Tibial nerve (tissue), 4 donors: Measurements from ENCODE around the gene TMEM123. TPM values are rescaled to one million over a fixed set of nuclear protein-coding genes. Genes with fewer than 3 reads are reported as not detected.

Experiments
- DNase-seq, 2 donors: peaks; one replicate each; pipeline ENCODE4 v3.0.0-alpha.2; 2019; ENCODE audit warnings: low spot score in 2 of 2
- H3K27ac ChIP-seq, 4 donors: fragments of 200-600 bp; sonication (generic) in 3 of 4; one replicate each; pipeline ENCODE4 v1.5.1; 2017 to 2019; ENCODE audit warnings: mild to moderate bottlenecking in 1 of 4
- H3K27me3 ChIP-seq, 2 donors: fragments of 200-600 bp; sonication (generic) in 1 of 2; one replicate each; pipeline versions ENCODE4 v1.5.1 to v1.6.0; 2017 to 2019
- H3K36me3 ChIP-seq, 3 donors: fragments of 200-600 bp; sonication (generic); one replicate each; pipeline ENCODE4 v1.5.1; 2018 to 2019
- H3K4me1 ChIP-seq, 4 donors: fragments of 200-600 bp; sonication (generic) in 3 of 4; one replicate each; pipeline ENCODE4 v1.5.1; 2017 to 2019
- H3K4me3 ChIP-seq, 4 donors: fragments of 200-600 bp; sonication (generic) in 3 of 4; one replicate each; pipeline ENCODE4 v1.5.1; 2017 to 2019; ENCODE audit warnings: mild to moderate bottlenecking in 1 of 4, moderate library complexity in 1 of 4
- H3K9me3 ChIP-seq, 4 donors: fragments of 200-600 bp; sonication (generic) in 3 of 4; one replicate each; pipeline ENCODE4 v1.5.1; 2017 to 2019
- EP300 ChIP-seq, 2 donors: sonication (generic); formaldehyde crosslinking; IDR thresholded peaks; one replicate each; pipeline ENCODE4 v1.6.1; 2017; ENCODE audit warnings: antibody characterized with exemption in 2 of 2, mild to moderate bottlenecking in 1 of 2
- POLR2A ChIP-seq, 2 donors: fragments of 450-650 bp; IDR thresholded peaks; one replicate each; pipeline ENCODE4 v1.6.1; 2017; ENCODE audit warnings: antibody characterized with exemption in 2 of 2, mild to moderate bottlenecking in 2 of 2, moderate library complexity in 2 of 2
- whole genome bisulfite sequencing, 2 donors: methylation state at CpG; one replicate each; pipeline ENCODE4 v1.1.5; 2018; 5-methylcytosine and 5-hydroxymethylcytosine counted together
- total RNA-seq, 4 donors: library from RNA; depleted of rRNA; stranded (reverse); fragments of >200 nt; gene quantifications; one replicate each; pipeline ENCODE4 v1.1.0, GENCODE V29; 2016
- TF ChIP-seq, protein P1 (sequence below), 5 experiments: fragments of 200-600 bp in 3 of 5; fragments of 450-650 bp in 2 of 5; sonication (generic) in 3 of 5; IDR thresholded peaks; one replicate each; pipeline ENCODE4 v1.5.1; 2016 to 2019; ENCODE audit warnings: antibody characterized with exemption in 5 of 5, mild to moderate bottlenecking in 3 of 5, moderate library complexity in 2 of 5

The TMEM123 gene
- total RNA-seq, 4 donors from 2014 or later, result 145 to 196 (median 181) TPM

DNA sequence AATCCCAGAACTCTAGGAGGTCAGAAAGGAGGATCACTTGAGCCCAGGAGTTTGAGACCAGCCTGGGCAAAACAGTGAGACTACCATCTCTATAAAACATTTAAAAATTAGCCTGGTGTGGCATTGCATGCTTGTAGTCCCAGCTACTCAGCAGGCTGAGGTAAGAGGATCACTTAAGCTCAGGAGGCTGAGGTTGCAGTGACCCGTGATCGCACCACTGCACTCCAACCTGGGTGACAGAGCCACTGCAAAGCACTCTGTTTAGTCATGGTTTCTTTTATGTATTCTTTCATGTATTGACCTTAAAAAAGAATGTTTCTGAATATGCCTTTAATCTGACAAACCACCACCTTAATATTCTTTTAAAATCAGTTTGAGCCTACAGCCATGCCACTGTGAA, 53.4 kb downstream of the TMEM123 start:
- no peaks in the 10 kb centered on the region for H3K9me3 ChIP-seq
- TF ChIP-seq POLR2A (IDR thresholded peaks at IDR 0.05) (no peak), EP300 (IDR thresholded peaks at IDR 0.05) (no peak)
- TF ChIP-seq, protein P1, sequence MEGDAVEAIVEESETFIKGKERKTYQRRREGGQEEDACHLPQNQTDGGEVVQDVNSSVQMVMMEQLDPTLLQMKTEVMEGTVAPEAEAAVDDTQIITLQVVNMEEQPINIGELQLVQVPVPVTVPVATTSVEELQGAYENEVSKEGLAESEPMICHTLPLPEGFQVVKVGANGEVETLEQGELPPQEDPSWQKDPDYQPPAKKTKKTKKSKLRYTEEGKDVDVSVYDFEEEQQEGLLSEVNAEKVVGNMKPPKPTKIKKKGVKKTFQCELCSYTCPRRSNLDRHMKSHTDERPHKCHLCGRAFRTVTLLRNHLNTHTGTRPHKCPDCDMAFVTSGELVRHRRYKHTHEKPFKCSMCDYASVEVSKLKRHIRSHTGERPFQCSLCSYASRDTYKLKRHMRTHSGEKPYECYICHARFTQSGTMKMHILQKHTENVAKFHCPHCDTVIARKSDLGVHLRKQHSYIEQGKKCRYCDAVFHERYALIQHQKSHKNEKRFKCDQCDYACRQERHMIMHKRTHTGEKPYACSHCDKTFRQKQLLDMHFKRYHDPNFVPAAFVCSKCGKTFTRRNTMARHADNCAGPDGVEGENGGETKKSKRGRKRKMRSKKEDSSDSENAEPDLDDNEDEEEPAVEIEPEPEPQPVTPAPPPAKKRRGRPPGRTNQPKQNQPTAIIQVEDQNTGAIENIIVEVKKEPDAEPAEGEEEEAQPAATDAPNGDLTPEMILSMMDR (IDR thresholded peaks at IDR 0.05), result no peak
- H3K4me1 ChIP-seq, result peaks cover 0 to 4% (median 0%) of the 10 kb centered on the region in 4 donors
- H3K4me3 ChIP-seq, result no peak overlapping the region
- H3K27me3 ChIP-seq, result no peaks in the 10 kb centered on the region
- DNase-seq, result no peak
- no peak overlapping the region for H3K27ac ChIP-seq
- 100% methylated on average over 2 of the region's 2 CpGs for WGBS, 2 donors
- peaks cover 0 to 70% (median 0%) of the 10 kb centered on the region in 3 donors for H3K36me3 ChIP-seq

DNA sequence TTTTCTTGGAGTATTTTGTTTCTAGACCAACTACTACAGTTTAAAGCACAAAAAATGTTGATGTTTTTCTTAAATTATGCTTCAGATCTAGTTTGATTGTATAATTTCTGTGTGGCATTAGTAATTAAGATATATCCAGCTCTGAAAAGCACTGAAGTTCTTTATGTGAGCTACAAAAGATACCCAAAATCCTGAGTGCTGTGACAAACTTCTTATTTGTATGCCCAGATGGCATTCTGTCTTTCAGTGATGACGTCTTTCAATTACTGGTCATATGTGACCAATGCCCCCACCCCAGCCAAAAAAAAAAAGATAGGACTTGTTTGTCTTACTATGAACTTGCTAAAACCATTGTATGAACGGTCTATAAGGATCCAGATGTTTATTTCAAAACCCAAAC, 54.3 kb downstream of the TMEM123 start:
- Histone ChIP-seq H3K9me3 (no peaks in the 10 kb centered on the region), H3K27ac (no peak overlapping the region), H3K4me1 (no peaks in the 10 kb centered on the region), H3K4me3 (no peak overlapping the region), H3K36me3 (peaks cover 0 to 72% (median 0%) of the 10 kb centered on the region in 3 donors), H3K27me3 (no peaks in the 10 kb centered on the region)
- TF ChIP-seq, protein P1 (IDR thresholded peaks at IDR 0.05), result no peak
- no peak for TF ChIP-seq POLR2A (IDR thresholded peaks at IDR 0.05)
- no peak for TF ChIP-seq EP300 (IDR thresholded peaks at IDR 0.05)
- DNase-seq, result no peak
- WGBS, 2 donors, result 69 to 80% methylated on average over 2 of the region's 2 CpGs

DNA sequence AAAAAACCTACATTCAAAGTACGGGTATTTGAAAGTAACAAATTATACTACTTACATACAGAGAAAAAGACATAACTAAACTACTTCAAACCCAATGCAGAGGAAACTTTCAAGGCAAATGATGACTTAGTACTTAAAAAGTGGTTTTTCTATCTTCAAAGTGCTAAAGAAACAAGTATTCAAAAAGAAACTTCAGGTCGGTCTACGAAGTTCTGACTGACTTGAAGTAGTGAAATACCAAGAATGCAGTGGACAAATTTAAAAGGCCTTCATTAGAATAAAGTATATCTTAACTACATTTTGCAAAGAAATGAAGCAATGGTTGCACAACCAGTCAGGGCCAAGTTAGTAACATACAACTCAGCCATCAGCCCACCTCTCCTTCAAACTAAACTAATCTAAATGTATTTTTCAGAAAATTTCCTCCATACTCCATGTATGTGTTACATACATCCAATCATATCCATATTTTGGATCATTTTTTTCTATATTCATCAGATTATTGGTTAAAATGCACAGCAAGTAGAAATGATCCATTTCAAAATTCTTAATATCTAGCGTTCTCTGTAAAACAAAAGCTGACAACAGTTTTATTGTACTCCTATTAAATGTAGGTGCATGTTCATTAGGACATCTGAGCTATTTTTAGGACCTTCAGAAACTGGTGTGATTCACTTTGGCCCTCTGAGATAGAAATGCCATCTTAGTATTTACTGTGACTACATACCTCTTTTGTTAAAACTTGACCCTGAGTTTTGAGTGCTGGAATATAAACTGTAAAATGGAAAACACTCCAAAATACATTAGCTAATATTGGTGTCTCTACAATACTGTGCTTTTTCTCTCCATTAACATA, 55.6 kb downstream of the TMEM123 start:
- TF ChIP-seq, protein P1 (IDR thresholded peaks at IDR 0.05), result no peak
- TF ChIP-seq EP300 (IDR thresholded peaks at IDR 0.05), result no peak
- no peak for TF ChIP-seq POLR2A (IDR thresholded peaks at IDR 0.05)
- Histone ChIP-seq H3K36me3 (peaks cover 0 to 77% (median 0%) of the 10 kb centered on the region in 3 donors), H3K27me3 (no peaks in the 10 kb centered on the region), H3K4me3 (no peak overlapping the region), H3K27ac (peak overlapping the region in 1 of 4 donors; percentile 14), H3K9me3 (no peaks in the 10 kb centered on the region), H3K4me1 (no peaks in the 10 kb centered on the region)
- DNase-seq, result no peak
- WGBS, 2 donors, result 82 to 86% methylated on average over 4 of the region's 4 CpGs

DNA sequence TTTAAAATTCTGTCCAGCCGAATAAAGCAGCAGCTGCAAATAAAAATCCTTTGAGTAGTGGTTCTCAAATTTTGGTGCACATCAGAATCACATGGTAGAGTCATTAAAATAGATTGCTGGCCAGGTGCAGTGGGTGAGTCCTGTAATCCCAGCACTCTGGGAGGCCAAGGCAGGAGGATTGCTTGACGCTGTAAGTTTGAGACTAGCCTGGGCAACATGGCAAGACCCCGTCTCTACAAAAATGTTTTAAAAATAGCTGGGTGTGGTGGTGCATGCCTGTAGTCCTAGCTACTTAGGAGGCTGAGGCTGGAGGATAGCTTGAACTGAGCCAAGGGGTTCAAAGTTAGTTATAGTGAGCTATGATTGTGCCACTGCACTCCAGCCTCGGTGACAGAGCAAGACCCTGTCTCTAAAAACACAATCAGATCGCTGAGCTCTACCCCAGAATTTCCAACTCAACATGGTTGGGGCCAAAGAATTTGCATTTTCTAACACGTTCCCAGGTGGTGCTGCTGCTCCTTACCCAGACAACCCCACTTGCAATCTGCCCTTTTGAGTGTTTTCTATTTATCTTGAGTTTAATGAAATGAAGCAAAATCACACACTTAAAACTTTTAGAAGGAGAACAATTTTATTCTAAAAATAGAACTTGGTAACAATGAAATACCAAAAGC, 56.7 kb downstream of the TMEM123 start:
- H3K27ac ChIP-seq, result no peak overlapping the region
- H3K9me3 ChIP-seq, result no peaks in the 10 kb centered on the region
- TF ChIP-seq EP300 (IDR thresholded peaks at IDR 0.05) (no peak), POLR2A (IDR thresholded peaks at IDR 0.05) (no peak)
- TF ChIP-seq, protein P1 (IDR thresholded peaks at IDR 0.05), result no peak
- H3K27me3 ChIP-seq, result no peaks in the 10 kb centered on the region
- H3K4me3 ChIP-seq, result no peak overlapping the region
- peaks cover 0 to 77% (median 0%) of the 10 kb centered on the region in 3 donors for H3K36me3 ChIP-seq
- DNase-seq, result no peak
- peaks cover 0 to 5% (median under 1%) of the 10 kb centered on the region in 4 donors for H3K4me1 ChIP-seq
- 88 to 90% methylated on average over 6 of the region's 6 CpGs for WGBS, 2 donors

DNA sequence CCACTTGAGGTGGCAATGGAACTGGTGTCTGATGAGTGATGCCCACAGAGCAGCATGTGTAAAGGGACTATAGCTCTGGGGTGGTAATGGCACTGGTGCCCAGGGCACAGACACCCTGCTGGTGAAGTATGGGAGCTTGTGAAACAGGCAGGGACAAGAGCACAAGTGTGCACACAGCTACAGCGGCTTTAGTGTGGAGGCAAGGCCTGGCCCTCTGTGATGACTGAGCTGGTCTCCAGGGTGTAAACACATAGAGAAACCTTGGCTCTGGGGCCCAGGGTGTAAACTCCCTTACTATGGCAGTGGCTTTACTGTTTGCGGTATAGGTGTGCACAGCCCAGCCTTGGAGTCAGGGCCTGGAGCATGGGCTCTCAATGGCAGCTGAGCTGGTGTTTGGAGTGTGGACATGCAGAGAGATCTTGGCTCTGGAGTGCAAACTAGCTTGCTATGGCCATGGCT, 59.3 kb downstream of the TMEM123 start:
- Histone ChIP-seq H3K4me3 (no peak overlapping the region), H3K27me3 (no peaks in the 10 kb centered on the region), H3K4me1 (peaks cover 0 to 12% (median 1%) of the 10 kb centered on the region in 4 donors), H3K9me3 (no peaks in the 10 kb centered on the region), H3K27ac (no peak overlapping the region), H3K36me3 (peaks cover 0 to 73% (median 0%) of the 10 kb centered on the region in 3 donors)
- 98 to 100% methylated on average over 2 of the region's 2 CpGs for WGBS, 2 donors
- TF ChIP-seq POLR2A (IDR thresholded peaks at IDR 0.05), result no peak
- TF ChIP-seq, protein P1 (IDR thresholded peaks at IDR 0.05), result no peak
- TF ChIP-seq EP300 (IDR thresholded peaks at IDR 0.05), result no peak
- no peak for DNase-seq
